ENCODE results near the gene FMN1. TPM values are rescaled to one million over a fixed set of nuclear protein-coding genes. Genes with fewer than 3 reads are reported as not detected.

FMN1 gene
- total and polyA plus RNA-seq, 10 of the 15 experiments (the other 5 are each of a cell fraction or from before 2014, with no cell fraction given): 0.05 to 0.16 (median 0.08) TPM; not detected in 4

DNA sequence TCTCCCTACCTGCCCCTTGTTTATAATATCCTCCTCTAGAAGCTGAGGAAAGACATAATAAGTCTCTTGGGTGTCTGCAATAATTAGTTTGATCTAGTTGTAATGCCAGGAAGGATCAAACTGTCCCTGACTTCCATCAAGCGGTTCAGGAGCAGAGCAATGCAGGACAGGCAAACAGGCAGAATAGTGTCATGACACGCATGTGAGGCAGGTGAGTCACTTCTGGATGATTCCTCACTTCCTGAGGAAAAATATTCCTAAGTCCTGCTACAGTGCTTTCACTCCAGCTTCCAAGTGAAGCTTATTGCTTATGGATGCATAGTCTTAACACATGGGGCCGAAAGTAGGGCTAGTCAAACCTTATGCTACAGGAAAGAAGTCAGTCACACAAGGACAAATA, 390.9 kb downstream of the FMN1 start:
- Histone ChIP-seq H4K20me1 (ENCODE audit: control insufficient read depth, insufficient read depth) (no peaks in the 10 kb centered on the region), H3K36me3 (ENCODE audit: control insufficient read depth in 2 of 2, insufficient read depth in 2 of 2, low read length in 1 of 2) (no peaks in the 10 kb centered on the region), H3K79me2 (ENCODE audit: control insufficient read depth, insufficient read depth, low read length) (no peaks in the 10 kb centered on the region), H3K27me3 (replicated peaks in 1 of 2; ENCODE audit: control insufficient read depth in 2 of 2, insufficient read depth in 2 of 2, low read length in 1 of 2) (no peaks in the 10 kb centered on the region), H3K4me3 (no peak overlapping the region), H3K27ac (ENCODE audit: control insufficient read depth, insufficient read depth) (no peak overlapping the region), H3K4me1 (ENCODE audit: control insufficient read depth, insufficient read depth, low read length) (no peaks in the 10 kb centered on the region), H3K4me2 (ENCODE audit: control insufficient read depth, insufficient read depth) (no peak overlapping the region), H3K9ac (ENCODE audit: control insufficient read depth, insufficient read depth, low read length) (no peak overlapping the region), H3K9me3 (replicated peaks; ENCODE audit: control insufficient read depth, insufficient read depth, low read length) (peaks cover 3% of the 10 kb centered on the region; the same call in 1 of the 3 replicates), H2AFZ (ENCODE audit: control insufficient read depth, low read depth, low read length) (no peak overlapping the region)
- ChIA-PET CTCF (no interaction called here), SMC1A (ENCODE audit: uncharacterized antibody, unreplicated experiment) (interaction anchor here (0.8 kb wide), 1 partner anchor 219 kb away, joined by 7 read pairs; no protein-coding TSS in a partner anchor), RAD21 (ENCODE audit: unreplicated experiment) (no interaction called here), POLR2A (no interaction called here)
- TF ChIP-seq STAT3 (IDR thresholded peaks at IDR 0.05; ENCODE audit: low read depth, low read length) (no peak), MAX (IDR thresholded peaks at IDR 0.05; ENCODE audit: low read depth, low read length) (no peak), PKNOX1 (IDR thresholded peaks at IDR 0.05) (no peak), NFIC (IDR thresholded peaks at IDR 0.05; ENCODE audit: low read depth, low read length) (no peak), ELK1 (IDR thresholded peaks at IDR 0.05; ENCODE audit: low read depth, low read length) (no peak), TAF1 (IDR thresholded peaks at IDR 0.05; ENCODE audit: borderline replicate concordance, low read depth, low read length) (no peak), HCFC1 (IDR thresholded peaks at IDR 0.05; ENCODE audit: low read length) (no peak), MEF2B (IDR thresholded peaks at IDR 0.05; ENCODE audit: partially characterized antibody, poor library complexity, severe bottlenecking) (no peak), TCF7 (IDR thresholded peaks at IDR 0.05; ENCODE audit: borderline replicate concordance) (no peak), HDAC2 (IDR thresholded peaks at IDR 0.05) (no peak), SUPT20H (IDR thresholded peaks at IDR 0.05; ENCODE audit: borderline replicate concordance, control insufficient read depth, low read depth, low read length) (no peak), DPF2 (IDR thresholded peaks at IDR 0.05) (no peak), IRF4 (IDR thresholded peaks at IDR 0.05; ENCODE audit: low read depth, low read length) (no peak), SIX5 (IDR thresholded peaks at IDR 0.05; ENCODE audit: low read depth, low read length, severe bottlenecking) (no peak), IKZF2 (IDR thresholded peaks at IDR 0.05) (no peak)
- FAIRE-seq (no peak), DNase-seq (ENCODE audit: low read depth, low spot score) (no peak), ATAC-seq (no peak)
- WGBS (ENCODE audit: insufficient coverage, insufficient replicate concordance, low lambda C conversion rate, missing lambda C conversion rate): 36% methylated on average over 3 of the region's 3 CpGs
- intact Hi-C loops (cut with micrococcal nuclease; ENCODE audit: unreplicated experiment) (no loop called here), in situ Hi-C loops (cut with MboI) (no loop called here)
- BruUV-seq (replicated peaks): no TSS peak

All from GM12878 (cell line).